Stimulated activated naive CD8-positive, alpha-beta T cell treated with anti-CD3 and anti-CD28 coated beads, Interleukin-15, Interleukin-2, amounts not matched to agents 100 U/mL and 50 U/mL, for 24 hours (primary cell): ENCODE measurements around the gene PIK3C2B.
"Not testable (repeated sequence)": the region's sequence is repeated elsewhere in the genome, so short reads cannot be mapped to it uniquely, and the experiment has no call there.

ENCODE experiments used
- ATAC-seq: fragments of 150-1000 bp; cut with Tn5 transposase; one replicate; pipeline ENCODE4 v1.10.0; 2021
- DNase-seq: peaks from one replicate; pipeline ENCODE4 v3.0.0; 2021

PIK3C2B gene

GRCh38 chr1:204506201-204506968 is 11.8 kb upstream of the PIK3C2B start:
- DNase-seq (peak; percentile 78), ATAC-seq (peak; percentile 92)

GRCh38 chr1:204505674-204506200 is 11.1 kb upstream of the PIK3C2B start:
- ATAC-seq, result no peak
- DNase-seq, result no peak

GRCh38 chr1:204503913-204504519 is 9.4 kb upstream of the PIK3C2B start:
- ATAC-seq (no peak), DNase-seq (no peak)

- ATAC-seq, result no peak
- DNase-seq, result no peak
These were observed 8.7 kb upstream of the PIK3C2B start for GRCh38 chr1:204503122-204503912.

- no peak for DNase-seq
- ATAC-seq, result no peak
These were observed 7.6 kb upstream of the PIK3C2B start for GRCh38 chr1:204502241-204502640.

- DNase-seq, result no peak
- no peak for ATAC-seq
These were observed 5.2 kb upstream of the PIK3C2B start for GRCh38 chr1:204499511-204500468.

- ATAC-seq (no peak), DNase-seq (no peak)
These were observed 4.4 kb upstream of the PIK3C2B start for GRCh38 chr1:204498981-204499380.

- DNase-seq (no peak), ATAC-seq (no peak)
These were observed 1.2 kb upstream of the PIK3C2B start for GRCh38 chr1:204495777-204496176.

GRCh38 chr1:204495078-204495753 is 611 bp upstream of the PIK3C2B start:
- DNase-seq (no peak), ATAC-seq (peak; percentile 53)

GRCh38 chr1:204493984-204494280 is 673 bp downstream of the PIK3C2B start:
- ATAC-seq (peak; percentile 45), DNase-seq (peak; percentile 59)

GRCh38 chr1:204493145-204493983 is 1.2 kb downstream of the PIK3C2B start:
- no peak for DNase-seq

GRCh38 chr1:204491655-204492054 is 3.0 kb downstream of the PIK3C2B start:
- no peak for DNase-seq
- no peak for ATAC-seq

More at GRCh38 chr1:204493145-204493983, 1.2 kb downstream of the PIK3C2B start:
- no peak for ATAC-seq

GRCh38 chr1:204487256-204487615 is 7.4 kb downstream of the PIK3C2B start:
- DNase-seq (no peak), ATAC-seq (no peak)

GRCh38 chr1:204486513-204487255 is 7.9 kb downstream of the PIK3C2B start:
- DNase-seq, ATAC-seq: not testable (repeated sequence)

- ATAC-seq (no peak), DNase-seq (no peak)
These were observed 10.8 kb downstream of the PIK3C2B start for GRCh38 chr1:204483791-204484190.

- DNase-seq (peak; percentile 19), ATAC-seq (peak; percentile 52)
These were observed 14.1 kb downstream of the PIK3C2B start for GRCh38 chr1:204480515-204480914.

GRCh38 chr1:204479387-204480136 is 15.0 kb downstream of the PIK3C2B start:
- ATAC-seq, result no peak
- DNase-seq, result no peak

GRCh38 chr1:204478921-204479320 is 15.7 kb downstream of the PIK3C2B start:
- ATAC-seq, result no peak

More at GRCh38 chr1:204478921-204479320, 15.7 kb downstream of the PIK3C2B start:
- DNase-seq, result no peak
